Forelimb muscle (tissue), 1 donor: ENCODE data around the gene TRAPPC3. TPM values are rescaled to one million over a fixed set of nuclear protein-coding genes. Genes with fewer than 3 reads are reported as not detected.

Experiments used
- DNase-seq: peaks from one replicate; pipeline ENCODE4 v3.0.0-alpha.2; 2013; ENCODE audit warnings: low read depth
- polyA plus RNA-seq: library from polyadenylated mRNA; unstranded; fragments of 120-200 nt; gene quantifications from one replicate; pipeline ENCODE4 v1.2.1, GENCODE V29; 2013; ENCODE audit not compliant: insufficient read length

The TRAPPC3 gene
- polyA plus RNA-seq, 1 donor: 31.9 TPM

- DNase-seq: no peak
Observed at GRCh38 chr1:36100376-36100775, 48.9 kb downstream of the TRAPPC3 start.

- DNase-seq: no peak
Observed at GRCh38 chr1:36099681-36100341, 49.5 kb downstream of the TRAPPC3 start.

GRCh38 chr1:36098650-36099365 lies 50.5 kb downstream of the TRAPPC3 start:
- no peak for DNase-seq

GRCh38 chr1:36097693-36098585 lies 51.3 kb downstream of the TRAPPC3 start:
- DNase-seq: no peak

GRCh38 chr1:36096500-36097432 lies 52.5 kb downstream of the TRAPPC3 start:
- no peak for DNase-seq

GRCh38 chr1:36095760-36096405 lies 53.4 kb downstream of the TRAPPC3 start:
- DNase-seq: no peak

- no peak for DNase-seq
Observed at GRCh38 chr1:36094621-36095061, 54.6 kb downstream of the TRAPPC3 start.

GRCh38 chr1:36093929-36094328 lies 55.4 kb downstream of the TRAPPC3 start:
- no peak for DNase-seq

GRCh38 chr1:36093226-36093625 lies 56.1 kb downstream of the TRAPPC3 start:
- DNase-seq: no peak

GRCh38 chr1:36092798-36093185 lies 56.5 kb downstream of the TRAPPC3 start:
- DNase-seq: no peak

- DNase-seq: no peak
Observed at GRCh38 chr1:36092166-36092797, 57.0 kb downstream of the TRAPPC3 start.

GRCh38 chr1:36091698-36092097 lies 57.6 kb downstream of the TRAPPC3 start:
- no peak for DNase-seq

- no peak for DNase-seq
Observed at GRCh38 chr1:36091141-36091540, 58.1 kb downstream of the TRAPPC3 start.

GRCh38 chr1:36089393-36090121 lies 59.7 kb downstream of the TRAPPC3 start:
- DNase-seq: no peak

GRCh38 chr1:36088577-36089392 lies 60.5 kb downstream of the TRAPPC3 start, which contains the start of gene ADPRS:
Gene ADPRS, plus strand, starts transcription at chr1:36088892. Its CDS starts 13 bp downstream, at chr1:36088905.
- peak; percentile 67 for DNase-seq

GRCh38 chr1:36088265-36088576 lies 61.1 kb downstream of the TRAPPC3 start:
- no peak for DNase-seq

- DNase-seq: no peak
Observed at GRCh38 chr1:36087233-36088123, 61.8 kb downstream of the TRAPPC3 start.
